HG03280 (cell line): Measurements from ENCODE around the gene DYNLRB1.

Experiments
- ATAC-seq: cut with Tn5 transposase; IDR thresholded peaks from one replicate; pipeline ENCODE4 v1.9.1; 2021; ENCODE audit warnings: mild to moderate bottlenecking, moderate library complexity; ENCODE audit not compliant: unreplicated experiment

DYNLRB1 gene

DNA sequence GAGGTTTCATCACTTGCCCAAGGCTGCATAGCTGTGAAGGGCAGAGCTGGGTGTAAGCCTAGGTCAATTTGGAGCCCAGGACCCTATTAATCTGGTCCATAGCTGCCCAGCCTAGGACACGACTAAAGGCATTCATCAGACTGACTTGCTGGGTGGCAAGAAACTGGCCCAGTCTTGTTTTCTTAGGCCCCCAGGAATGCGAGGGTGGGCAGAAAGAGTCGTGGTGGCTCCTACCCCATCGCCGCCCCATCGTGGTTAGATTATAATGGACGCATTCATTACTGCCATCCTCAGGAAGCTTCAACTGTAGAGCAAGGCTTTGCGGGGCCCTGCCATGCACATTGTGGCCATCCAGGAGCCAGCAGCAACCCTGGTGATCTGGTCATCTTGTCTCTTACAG is 16.1 kb downstream of the DYNLRB1 start:
- no peak for ATAC-seq

DNA sequence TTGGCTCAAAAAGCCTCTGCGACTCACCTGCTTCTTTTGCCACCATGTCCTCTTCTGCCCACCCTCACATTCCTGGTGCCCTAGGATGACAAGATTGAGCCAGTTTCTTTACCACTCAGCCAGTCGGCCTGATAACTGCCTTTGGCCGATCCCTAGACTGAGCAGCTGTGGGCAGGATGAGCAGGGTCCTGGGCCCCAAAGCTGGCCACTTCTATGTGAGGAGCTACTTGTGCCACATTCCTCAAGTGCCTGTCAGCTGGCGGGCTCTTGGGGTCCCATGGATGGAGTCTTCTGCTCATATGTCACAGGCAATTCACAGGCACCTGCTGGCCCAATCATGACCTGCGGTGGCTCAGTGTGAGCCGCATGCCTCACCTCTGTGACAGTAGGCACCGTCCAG is 16.5 kb downstream of the DYNLRB1 start:
- no peak for ATAC-seq

DNA sequence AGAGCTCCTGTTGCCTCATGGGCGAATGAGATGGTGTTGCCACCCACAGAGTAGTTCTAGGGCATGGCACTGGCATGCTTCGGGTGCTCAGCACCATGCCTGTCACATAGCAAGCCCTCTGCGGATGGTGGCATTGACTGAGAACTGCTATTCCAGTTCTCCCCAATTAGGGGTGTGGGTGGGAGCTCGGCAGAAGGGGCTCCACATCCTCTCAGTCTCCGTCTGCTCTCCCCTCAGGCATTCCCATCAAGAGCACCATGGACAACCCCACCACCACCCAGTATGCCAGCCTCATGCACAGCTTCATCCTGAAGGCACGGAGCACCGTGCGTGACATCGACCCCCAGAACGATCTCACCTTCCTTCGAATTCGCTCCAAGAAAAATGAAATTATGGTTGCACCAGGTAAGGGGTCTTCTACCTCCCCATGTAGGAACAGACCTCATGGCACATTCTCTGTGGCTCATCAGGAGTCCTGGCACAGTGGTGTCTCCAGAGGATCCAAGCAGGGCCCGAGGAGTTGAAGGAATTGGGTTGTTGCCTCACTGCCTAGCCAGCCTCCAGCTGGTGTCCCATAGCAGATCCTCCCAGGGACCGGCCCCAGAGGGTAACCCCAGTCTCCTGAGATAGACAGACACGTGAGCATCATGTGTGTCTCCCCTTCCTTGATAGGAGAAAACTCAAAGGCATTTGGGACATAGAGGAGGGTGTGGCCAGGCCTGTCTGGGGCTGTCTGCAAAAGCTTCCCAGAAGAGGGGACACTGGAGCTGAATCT is 18.4 kb downstream of the DYNLRB1 start:
- no peak for ATAC-seq

DNA sequence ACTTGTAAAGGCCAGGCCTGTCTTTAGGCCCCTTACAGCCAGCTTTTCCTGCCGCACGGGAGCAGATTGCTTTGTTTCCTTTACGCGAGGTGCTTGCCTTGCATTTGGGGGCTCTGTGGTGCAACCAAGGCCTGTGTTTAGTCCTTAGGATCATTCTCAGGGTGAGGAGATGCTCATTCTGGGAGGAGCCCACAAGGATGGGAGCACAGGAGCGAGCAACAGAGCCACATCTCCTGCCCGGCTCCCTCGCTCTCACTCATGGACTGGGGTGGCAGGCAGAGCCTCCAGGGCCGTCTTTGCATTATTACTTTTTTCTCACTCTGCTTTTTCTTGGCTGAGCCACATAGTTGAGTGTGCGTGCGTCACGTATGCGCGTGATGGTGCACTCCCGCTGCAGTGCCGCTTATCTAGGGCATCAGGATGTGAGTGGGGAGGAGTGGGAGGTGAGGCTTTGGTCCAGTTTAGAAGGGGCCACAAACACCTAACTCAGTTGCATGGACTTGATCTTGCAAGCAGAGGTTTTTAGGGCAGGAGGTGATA is 19.1 kb downstream of the DYNLRB1 start:
- ATAC-seq, result no peak

DNA sequence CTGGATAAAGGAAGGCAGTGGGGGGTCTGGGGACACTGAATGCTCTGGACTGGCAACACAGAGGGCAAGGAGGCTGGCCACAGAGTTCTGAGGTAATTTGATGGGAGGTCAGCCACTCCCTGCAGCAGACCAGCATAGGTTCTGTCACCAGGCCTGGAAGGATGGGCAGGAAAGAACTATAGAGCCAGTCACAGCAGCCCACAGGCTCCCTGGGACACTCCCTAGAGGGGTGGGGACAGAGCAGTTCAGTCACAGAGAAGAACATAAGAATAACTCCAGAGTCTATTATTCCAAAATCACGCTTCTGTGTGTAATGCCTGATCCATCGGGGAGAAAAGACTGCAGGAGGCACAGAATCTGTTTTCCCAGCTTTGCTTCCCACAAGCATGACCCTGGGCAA is 19.6 kb downstream of the DYNLRB1 start:
- no peak for ATAC-seq

DNA sequence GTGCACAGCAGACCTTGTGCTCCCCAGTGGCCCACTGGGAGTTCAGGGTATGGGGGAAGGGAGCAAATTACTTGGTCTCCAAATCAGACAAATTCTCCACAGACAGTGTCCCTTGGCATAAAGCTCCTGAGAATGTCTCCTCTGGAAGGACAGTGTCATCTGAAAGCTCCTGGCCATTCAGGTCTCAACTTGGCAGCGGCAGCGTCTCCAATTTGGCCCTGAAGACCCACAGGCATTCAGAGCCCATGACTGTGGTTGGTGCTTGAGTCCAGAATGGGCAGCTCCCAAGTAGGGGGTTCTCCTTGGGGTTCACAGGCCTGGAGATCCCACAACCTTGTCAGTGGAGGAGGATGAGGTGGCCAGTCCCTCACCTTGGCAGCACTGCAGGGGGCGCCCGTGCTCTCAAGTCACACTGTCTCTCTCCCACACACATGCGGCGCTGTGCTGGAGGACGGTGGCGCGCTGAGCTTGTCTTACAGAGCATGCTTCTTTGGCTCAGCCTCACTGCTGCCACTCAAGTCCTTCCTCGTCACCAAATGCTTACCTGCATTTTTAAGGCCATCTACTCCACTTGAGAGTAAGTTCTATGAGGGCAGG is 20.7 kb downstream of the DYNLRB1 start:
- no peak for ATAC-seq

DNA sequence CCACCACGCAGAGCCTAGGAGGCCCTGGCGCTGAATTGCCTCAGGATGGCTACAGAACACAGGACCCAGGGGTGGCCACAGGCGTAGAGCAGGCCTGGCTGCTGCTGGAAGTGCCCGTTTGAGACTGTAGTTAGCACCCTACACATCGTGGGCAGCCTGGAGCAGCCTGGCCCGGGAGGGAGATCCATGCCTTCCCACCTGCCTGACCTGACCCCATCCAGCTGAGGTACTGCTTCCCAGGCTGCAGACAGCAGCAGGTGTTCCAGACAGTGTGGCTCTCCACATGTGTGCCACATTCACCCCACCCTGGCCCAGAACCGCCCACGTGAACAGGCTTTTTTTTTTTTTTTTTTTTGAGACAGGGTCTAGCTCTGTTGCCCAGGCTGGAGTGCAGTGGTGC is 21.4 kb downstream of the DYNLRB1 start:
- no peak for ATAC-seq

DNA sequence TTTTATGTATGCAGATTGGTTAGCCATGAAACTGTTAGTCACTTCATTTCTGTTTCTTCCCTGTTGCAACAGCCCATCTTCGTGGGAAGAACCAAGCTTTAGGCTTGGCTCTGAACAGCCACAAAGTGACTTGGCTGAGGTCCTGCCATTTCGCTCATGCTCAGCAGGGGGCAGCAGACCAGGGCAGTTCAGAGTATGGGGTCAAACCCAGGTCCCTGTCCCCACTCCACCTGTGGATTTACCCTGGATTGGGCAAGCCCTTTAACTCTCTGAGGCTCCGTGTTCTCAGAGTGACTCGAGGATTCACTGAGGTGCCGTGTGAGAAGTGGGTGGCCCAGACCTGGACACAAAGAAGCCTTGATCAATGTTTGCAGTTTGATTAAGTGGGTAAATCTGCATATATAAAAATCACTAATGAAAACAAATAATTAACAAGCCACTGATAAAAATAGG is 22.5 kb downstream of the DYNLRB1 start:
- no peak for ATAC-seq

DNA sequence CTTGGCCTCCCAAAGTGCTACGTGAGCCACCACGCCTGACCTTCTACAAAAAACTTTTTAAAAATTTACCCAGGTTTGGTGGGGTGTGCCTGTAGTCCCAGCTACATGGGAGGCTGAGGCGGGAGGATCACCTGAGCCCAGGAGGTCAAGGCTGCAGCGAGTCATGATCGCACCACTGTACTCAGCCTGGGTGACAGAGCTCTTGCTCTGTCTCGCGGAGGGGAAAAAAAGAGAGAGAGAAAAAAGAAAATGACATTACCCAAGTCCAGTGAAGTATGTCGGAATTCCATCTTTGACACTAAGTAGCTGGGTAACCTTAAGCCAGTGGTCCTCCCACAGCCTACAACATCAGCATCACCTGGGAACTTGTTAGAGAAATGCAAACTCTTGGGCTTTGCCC is 23.5 kb downstream of the DYNLRB1 start:
- no peak for ATAC-seq

DNA sequence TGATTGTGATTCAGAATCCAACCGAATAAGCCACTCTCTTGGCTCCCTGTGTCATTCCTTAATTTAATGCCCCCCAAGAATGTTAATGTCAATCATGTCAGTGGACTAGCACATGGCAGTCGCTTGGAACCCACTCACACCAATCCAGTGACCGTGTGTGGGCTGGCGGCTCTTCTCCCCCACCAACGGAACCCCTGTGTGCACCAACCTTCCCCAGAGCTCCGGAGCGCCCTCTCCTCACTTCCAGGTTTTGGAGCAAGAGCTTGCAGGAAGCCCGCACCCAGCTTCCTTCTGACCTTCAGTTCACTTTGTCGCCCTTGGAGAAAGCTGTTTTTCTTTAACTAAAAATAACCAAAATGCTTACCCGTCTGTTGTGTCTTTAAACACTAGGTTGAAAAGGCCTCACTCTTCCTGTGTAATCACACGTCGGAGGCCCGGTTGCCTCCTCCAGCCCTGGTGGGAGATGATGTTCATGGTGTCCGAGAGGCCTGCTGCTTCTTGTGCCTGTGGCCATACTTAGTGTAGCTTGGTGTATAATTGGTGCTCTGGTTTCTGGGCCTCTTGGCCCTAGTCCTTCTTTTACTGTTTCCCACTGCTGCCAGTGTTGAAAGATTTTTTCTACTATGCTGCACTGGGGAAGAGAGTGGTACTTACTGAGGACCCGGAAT is 24.5 kb downstream of the DYNLRB1 start:
- no peak for ATAC-seq

DNA sequence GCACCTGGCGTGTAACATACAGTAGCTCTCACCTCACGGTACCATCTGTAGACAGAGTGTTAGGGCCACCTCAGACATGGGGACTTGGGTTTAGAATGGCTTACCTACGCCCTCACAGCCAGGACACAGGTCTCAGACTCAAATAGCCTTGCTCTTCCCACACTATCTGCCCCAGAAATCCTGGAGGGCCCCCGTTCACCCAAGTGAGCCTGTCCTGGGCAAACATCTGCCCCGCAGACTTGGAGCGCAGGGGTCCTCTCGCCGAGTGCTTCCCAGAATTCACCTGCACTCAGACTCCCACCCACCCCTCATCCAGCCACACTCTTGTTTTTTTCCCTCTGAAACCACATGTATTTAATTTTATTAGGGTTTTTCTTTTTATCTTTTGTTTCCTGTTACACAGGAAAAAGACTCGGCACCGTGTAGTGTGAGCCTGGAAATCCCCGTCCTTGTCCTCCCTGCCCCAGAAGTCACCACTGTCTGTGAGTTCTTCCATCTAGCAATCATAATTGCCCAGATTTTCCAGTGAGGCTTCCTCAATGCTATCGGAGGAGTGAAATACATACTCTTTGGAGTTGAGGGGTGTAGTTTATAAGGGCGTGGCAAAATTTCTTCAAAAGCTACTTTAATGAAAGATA is 25.2 kb downstream of the DYNLRB1 start:
- no peak for ATAC-seq

DNA sequence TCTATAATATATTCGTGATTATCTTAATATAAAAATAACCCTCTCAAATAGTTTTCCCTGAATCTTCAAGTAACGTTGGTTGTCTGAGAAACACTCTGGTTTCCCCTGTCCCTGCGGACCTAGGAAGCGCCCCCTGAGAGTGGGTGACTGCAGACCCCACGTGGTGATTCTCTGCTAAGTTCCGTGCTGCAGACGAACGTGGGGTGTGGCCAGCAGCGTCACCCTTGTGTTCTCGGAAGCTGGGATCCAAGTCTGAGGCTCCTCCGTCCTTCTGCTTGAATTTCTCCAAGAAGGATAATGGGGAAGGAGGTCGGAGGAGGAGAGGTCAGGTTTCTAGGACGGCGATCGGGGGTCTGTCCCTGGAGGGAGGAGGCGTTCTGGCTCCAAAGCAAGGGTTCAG is 25.7 kb downstream of the DYNLRB1 start:
- no peak for ATAC-seq

DNA sequence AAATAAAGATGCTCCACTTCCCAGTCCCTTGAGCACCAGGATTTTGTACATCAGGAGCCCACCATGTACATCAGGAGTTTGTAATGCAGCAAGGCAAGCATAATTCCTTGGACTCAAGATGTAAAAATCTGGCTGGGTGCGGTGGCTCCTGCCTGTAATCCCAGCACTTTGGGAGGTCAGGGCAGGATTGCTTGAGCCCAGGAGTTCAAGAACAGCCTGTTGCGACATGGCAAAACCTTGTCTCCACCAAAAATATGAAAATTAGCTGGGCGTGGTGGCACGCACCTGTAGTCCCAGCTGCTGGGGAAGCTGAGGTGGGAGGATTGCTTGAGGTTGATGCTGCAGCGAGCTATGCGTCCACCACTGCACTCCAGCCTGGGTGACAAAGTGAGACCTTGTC is 26.2 kb downstream of the DYNLRB1 start:
- no peak for ATAC-seq

DNA sequence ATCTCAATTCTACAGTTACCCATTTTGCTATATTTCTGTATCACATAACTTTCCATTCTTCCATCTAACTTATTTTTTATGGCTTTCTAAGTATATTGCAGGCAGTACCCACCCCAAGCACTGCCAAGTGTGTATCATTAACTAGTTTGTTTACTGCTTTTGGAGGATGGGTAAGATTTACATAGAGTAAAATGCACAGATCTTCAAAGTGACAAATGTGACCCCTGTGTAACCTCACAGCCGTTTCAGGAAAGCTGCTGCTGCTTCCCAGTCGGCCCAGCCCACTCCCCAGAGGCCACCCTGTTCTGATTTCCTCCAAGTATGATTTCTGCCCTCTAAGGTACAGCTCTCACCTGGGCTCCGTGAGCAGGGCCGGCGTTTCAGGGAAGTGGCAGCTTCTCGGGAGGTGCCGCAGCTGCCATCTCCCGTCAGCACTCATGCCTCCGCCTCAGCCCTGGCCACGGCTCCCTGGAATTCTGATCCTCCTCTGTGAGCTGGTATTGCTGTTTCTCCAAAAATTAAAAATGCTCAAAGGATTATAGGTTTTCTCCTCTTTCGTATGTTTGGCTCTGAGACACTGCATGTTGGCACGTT is 27.3 kb downstream of the DYNLRB1 start:
- ATAC-seq, result no peak

DNA sequence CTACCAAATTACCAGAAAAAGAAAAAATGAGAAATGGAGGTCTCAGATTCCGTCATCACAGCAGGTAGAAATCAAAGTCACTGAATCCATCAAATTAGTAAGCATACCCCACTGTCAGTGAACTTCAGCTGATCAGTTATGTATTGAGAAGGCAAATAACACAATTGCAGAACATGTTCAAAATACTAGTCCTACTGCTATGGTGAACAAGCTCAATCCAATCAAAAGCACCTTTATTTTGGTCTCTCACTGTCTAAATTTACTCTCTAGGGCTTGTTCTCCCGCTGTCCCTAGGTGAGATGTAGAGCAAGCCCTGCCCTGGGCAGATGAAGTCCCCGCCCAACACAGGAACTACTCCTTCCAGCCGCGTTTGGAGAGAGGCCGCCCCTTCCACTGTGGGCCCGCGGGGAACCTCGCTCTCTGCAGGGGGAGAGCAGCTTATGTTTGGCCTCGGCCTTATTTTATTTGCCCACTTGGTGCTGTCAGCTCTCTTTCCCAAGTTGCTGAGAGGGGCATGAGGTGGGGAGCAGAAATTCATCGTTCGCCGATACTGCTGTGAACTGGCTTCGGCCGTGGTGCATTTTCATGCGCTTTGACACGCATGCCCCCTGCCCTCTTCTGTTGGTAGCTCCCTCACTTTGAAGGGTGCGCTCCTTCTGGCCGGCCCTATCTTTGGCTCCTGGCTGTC is 28.0 kb downstream of the DYNLRB1 start:
- ATAC-seq, result no peak

DNA sequence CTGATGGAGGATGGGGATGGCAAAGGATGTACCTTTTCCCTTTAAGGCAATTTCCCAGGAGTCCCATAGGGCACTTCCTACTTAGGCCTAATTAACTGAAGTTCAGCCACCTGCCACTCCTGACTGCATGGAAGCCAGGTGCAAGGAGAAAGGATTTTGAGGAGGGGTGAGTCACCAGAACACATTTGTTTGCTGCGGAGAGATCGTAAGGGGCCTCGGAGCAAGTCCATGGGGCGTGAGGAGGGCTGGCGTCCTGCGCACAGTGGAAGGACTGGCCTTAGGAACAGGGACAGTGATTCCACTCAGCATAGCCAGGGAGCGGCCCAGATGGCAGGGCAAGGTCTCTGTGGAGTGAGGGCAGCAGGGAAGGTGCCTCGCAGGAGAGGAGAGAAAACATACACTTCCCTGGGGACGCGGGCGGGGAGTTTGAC is 30.5 kb downstream of the DYNLRB1 start:
- no peak for ATAC-seq

DNA sequence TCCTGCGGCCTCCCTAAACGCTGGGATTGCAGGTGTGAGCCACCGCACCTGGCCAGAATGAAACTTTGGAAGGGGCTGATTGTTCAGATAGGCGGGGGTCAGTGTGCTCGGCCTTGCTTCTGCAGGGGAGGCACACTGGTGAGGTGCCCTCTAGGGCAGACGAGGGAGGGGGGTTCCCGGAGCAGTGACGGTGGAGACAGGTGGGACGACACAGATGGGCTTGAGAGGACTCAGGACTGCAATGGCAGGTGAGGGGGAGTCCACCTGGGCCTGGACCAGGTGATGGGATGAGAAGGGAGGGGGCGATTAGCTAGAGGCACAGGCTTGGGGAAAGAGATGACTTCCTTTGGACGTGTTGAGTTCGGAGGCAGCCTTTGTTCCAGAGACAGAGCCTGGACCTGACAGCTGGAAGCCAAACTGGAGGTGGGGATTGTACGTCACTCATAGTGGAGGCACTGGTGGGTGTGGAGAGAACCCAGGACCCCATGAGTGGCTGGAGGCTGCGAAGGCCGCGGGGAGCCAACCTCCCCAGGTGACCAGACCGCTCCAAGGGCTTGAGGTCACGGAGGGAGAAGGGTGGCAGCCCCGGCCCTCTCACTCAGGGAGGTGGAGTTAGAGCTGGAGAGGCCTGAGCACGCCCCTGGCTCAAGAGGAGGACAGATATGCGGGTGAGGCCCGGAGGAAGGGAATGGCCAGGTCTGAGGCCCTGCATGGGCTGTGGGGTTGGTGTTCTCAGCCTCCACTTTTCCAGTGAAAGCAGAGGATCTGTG is 31.8 kb downstream of the DYNLRB1 start:
- no peak for ATAC-seq

DNA sequence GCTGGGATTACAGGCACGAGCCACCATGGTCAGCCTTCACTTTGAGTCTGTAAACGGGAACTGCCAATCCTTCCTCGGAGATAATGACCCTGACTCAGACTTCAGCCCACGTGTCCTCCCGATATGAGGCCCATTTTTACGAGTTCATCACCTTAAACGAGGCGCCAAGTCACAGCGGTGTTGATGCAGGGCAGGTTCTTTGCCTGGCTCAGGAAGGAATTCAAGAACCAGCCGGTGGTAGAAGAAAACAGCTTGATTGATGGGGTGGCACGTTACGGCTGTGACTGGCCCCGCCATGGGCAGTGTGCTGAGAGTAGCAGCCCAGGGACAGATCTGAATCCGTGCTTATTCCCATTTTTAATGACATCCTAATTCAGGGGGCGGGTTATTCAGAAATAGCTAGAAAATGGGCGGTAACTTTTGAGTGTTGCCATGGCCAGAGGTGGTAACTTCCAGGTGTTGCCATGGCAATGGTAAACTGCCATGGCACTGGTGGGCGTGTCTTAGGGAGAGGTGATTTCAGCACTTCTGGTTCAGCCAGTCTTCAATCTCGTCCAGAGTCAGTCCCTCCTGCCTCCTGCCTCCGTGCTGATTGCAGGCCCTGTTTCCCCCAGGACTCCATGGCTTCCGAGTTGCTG is 33.2 kb downstream of the DYNLRB1 start:
- no peak for ATAC-seq

DNA sequence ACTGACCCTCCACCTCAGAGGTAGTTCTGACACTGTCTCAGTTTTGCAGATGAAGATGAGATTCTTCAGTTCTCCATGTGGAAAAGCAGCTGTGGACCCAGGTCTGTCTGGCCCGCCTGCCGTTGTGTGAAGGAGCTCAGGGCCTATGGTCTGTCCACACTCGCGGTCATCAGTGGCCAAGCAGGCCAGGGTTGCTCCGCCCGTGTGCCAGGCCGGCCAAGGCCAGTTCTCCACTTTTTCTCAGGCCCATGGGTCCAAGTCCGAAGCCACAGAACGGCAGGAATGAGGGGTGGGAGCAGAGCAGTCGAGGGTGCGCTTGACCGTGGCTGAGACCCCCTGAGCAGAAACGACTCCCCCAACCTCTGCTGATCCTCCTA is 33.7 kb downstream of the DYNLRB1 start:
- no peak for ATAC-seq
